HG03039 (cell line): Measurements from ENCODE around the gene GSTM4.

Experiments
- ATAC-seq: cut with Tn5 transposase; IDR thresholded peaks from one replicate; pipeline ENCODE4 v1.9.1; 2021; ENCODE audit warnings: mild to moderate bottlenecking, moderate library complexity; ENCODE audit not compliant: unreplicated experiment

Gene GSTM4

DNA sequence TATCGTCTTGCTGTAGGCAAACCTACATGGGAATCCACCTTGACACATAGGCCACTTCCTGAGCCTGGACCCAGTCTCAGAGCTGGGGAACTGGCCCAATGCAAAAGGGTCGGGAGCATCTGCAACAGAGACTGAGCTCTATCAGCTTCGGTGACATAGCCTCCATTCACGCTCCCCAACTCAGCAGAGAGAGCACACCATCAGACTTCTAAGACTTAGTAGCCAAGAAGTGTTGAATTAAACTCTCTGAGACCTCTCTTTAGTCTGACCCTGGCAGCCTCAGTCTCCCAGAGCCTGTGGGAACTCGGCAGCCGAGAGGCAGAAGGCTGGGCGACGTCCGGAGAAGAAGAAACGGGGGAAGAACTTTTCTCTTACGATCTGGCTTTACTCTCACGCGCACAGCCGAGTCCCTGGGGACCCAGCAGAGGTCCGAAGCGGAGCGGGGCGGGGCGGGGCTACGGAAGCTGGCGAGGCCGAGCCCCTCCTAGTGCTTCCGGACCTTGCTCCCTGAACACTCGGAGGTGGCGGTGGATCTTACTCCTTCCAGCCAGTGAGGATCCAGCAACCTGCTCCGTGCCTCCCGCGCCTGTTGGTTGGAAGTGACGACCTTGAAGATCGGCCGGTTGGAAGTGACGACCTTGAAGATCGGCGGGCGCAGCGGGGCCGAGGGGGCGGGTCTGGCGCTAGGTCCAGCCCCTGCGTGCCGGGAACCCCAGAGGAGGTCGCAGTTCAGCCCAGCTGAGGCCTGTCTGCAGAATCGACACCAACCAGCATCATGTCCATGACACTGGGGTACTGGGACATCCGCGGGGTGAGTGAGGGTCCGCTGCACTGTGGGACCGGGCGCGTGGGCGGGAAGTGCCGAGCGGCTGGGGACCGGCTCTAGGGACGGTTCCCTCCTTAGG is at the start of gene GSTM4:
Gene GSTM4 (plus strand): TSS at position 485 of the 905 bp plus-strand sequence. CDS start 291 bp downstream, at position 776.
- peak; percentile 89 for ATAC-seq

DNA sequence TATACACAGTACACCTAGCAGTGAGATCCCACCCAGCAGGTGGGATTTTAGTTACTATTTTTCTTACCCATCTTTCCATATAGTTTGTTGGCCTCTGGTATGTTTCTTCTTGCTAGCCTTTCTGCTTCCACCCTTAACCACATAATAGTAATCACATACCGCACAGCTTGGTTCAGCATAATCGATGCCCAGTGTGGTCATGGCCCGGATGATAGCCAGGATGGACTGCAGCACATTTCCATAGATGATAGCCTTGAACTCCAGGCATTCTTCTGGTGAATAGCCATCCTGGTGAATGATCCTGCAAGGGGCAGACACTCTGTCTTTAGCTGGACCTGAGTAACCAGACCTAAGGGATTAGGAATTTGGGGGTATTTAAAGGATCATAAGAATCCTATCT is 46.0 kb upstream of the GSTM4 start:
- ATAC-seq, result no peak

- ATAC-seq, result no peak
Measured at GRCh38 chr1:109610609-109611307, 45.1 kb upstream of the GSTM4 start.

GRCh38 chr1:109611308-109611990 is 44.5 kb upstream of the GSTM4 start:
- ATAC-seq, result no peak

- ATAC-seq, result no peak
Measured at GRCh38 chr1:109613361-109614147, 42.3 kb upstream of the GSTM4 start.

DNA sequence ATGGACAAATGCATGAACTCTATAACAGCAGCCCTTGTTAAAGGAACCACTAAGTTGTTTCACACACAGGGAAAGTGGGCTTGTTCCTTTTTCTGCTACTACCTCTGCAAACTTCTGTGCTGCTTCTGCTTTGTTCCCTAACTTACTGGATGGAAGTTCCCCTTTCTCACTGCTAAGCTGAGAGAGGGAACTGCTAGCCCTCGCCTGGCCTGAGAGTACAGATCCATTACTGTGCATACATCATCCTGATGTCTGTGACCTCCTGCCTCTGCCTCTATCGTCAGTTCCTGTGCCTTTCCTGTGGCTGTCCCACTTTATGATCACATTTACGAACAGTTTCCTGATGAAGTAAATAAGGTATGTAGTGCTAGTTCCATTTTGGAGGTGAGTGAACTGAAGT is 40.0 kb upstream of the GSTM4 start:
- no peak for ATAC-seq

DNA sequence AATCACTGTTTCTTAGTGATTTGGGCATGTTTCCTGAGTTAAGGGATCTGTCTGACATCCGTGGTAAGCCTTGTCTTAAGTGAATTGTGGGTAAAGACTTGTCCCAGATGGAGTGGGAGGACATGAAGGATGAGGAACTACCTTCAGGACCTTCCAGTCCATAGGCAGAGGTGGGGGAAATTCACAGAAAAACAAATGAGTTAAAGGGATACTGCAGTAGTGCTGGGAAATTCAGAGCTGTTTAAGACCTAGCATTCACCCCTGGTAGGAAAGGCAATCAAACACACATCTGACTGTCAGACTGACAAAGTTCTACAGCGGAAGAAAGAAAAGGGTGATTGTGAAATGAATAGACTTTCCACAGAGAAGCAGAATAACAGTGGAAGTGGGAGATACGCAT is 39.5 kb upstream of the GSTM4 start:
- ATAC-seq, result no peak

GRCh38 chr1:109617291-109617801 is 38.6 kb upstream of the GSTM4 start:
- ATAC-seq, result no peak

GRCh38 chr1:109618661-109619575 is 37.0 kb upstream of the GSTM4 start:
- ATAC-seq, result no peak

DNA sequence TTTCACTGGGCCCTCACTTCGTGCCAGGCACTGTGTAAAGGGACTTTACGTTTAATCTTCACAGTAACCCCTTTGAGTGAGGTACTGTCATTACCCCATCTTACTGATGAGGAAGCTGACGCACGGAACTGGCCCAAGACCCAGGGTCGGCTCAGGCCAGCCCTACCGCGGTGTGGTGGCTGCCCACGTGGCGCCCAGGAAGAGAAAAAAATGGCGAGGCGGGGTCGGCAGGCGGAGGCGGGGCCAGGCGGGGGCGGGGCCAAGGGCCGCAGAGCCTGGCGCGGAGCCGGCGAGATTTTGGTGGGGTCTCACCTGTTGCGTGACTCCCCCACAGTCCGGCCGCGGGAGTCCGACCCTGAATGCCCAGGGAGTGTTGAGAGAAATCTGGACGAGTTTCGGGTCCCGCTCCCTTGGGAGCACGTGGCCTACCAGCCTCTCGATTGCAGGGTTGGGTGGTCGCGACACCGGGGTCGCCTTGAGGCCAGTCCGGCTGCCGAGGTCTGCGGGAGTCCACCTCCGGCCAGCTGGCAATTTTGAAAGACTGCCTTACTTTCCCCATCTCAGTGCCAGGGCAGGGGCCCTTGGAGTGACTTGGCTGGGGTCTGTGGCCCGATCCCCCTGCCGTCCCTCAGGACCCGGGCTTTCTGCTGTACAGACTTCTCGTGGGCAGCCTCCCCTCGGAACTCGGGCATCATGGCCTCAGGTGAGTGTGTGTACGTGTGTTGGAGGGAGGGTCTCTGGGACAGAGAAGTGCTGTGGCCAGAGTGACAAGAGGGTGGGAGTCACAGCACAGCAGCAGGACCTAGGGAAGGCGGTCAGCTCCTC is 36.1 kb upstream of the GSTM4 start, which contains the start of the genes AMPD2 and GNAT2:
Gene AMPD2 (plus strand): TSS at position 262 of the 825 bp plus-strand sequence. CDS start 1,339 bp downstream, outside the sequence.
Gene GNAT2 (minus strand): TSS at position 41 of the 825 bp plus-strand sequence. CDS start 6,746 bp downstream, outside the sequence.
- ATAC-seq, result peak; percentile 41

DNA sequence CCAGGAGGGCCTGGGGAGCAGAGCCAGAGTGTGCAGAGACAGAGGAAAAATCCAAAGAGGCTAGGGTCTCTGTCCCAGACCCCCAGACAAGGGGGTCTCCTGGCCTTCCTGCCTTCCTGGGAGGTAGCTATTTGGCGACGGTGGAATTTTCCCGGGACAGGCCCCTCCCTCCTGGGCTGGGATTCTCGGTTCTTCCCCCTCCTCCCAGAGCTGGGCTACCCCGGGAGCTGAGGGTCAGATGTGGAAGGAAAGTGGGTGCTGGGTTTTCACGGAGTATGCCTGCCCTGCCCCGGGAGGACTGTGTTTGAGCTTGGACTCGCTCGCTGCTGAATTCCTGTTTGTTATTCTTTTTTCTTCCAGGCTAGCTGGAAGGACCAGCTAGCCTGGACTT is 35.5 kb upstream of the GSTM4 start:
- no peak for ATAC-seq

DNA sequence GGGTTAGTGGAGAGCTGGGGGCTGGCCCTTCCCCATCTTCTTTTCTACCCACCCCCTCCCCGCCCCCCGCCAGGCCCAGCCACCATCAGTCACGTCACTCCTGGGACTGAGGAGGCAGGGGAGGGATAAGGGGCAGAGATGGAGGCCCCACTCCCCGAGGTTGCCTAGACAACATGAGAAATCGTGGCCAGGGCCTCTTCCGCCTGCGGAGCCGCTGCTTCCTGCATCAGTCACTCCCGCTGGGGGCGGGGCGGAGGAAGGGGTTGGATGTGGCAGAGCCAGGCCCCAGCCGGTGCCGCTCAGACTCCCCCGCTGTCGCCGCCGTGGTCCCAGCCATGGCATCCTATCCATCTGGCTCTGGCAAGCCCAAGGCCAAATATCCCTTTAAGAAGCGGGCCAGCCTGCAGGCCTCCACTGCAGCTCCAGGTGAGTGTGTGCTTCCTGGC is 35.0 kb upstream of the GSTM4 start:
- ATAC-seq, result peak; percentile 61

- no peak for ATAC-seq
Measured at GRCh38 chr1:109621379-109622136, 34.3 kb upstream of the GSTM4 start.

- ATAC-seq, result no peak
Measured at GRCh38 chr1:109622137-109622892, 33.6 kb upstream of the GSTM4 start.

DNA sequence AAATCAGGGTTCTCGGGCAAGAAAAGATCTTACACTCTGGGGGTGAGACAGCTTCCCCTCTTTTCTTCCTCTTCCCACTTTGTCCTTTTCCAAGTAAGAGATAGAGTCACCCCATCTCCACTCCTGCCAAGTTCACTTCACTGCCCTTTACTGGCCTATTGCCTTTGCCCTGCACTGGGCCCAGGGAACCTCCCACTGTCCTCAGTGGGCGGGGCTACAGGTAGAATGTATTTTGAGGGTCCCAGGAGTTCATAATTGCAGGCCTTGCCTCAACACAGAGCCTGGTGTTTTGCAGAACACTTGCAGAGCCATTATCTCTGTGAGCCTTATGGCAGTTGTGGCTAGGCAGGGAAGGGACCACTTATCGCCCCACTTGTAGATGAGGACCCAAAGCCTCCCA is 33.0 kb upstream of the GSTM4 start:
- no peak for ATAC-seq

GRCh38 chr1:109623601-109624161 is 32.2 kb upstream of the GSTM4 start:
- ATAC-seq, result no peak
